Mesenchymal stem cell (in vitro differentiated cells and primary cell): ENCODE measurements around the gene SELENOF.

Experiments used
- DNase-seq: peaks from one replicate; pipeline ENCODE4 v3.0.0-alpha.2; 2013
- H2AFZ ChIP-seq: one replicate; pipeline ENCODE4 v1.6.1; 2013; ENCODE audit warnings: low read depth, mild to moderate bottlenecking, control low read depth, inconsistent platforms, low read length, moderate library complexity
- H2AK5ac ChIP-seq: 2 replicates; pipeline ENCODE4 v1.6.1; 2013; ENCODE audit warnings: low read length, moderate library complexity, mild to moderate bottlenecking, inconsistent platforms; ENCODE audit not compliant: severe bottlenecking
- H2BK120ac ChIP-seq: one replicate; pipeline ENCODE4 v1.6.1; 2013; ENCODE audit warnings: low read depth, mild to moderate bottlenecking, inconsistent platforms, low read length, moderate library complexity
- H2BK12ac ChIP-seq, 2 experiments: one replicate each; pipeline ENCODE4 v1.6.1; 2013; ENCODE audit warnings: inconsistent platforms in 2 of 2, low read length in 2 of 2, mild to moderate bottlenecking in 2 of 2, moderate library complexity in 2 of 2, control low read depth in 1 of 2
- H2BK15ac ChIP-seq: one replicate; pipeline ENCODE4 v1.6.1; 2013; ENCODE audit warnings: mild to moderate bottlenecking, low read depth, inconsistent platforms; ENCODE audit not compliant: poor library complexity, severe bottlenecking
- H2BK5ac ChIP-seq: 2 replicates; pipeline ENCODE4 v1.6.1; 2013; ENCODE audit warnings: low read depth, mild to moderate bottlenecking, low read length, control low read depth, inconsistent platforms; ENCODE audit not compliant: poor library complexity, severe bottlenecking
- H3K14ac ChIP-seq, 2 experiments: one replicate each; pipeline ENCODE4 v1.6.1; 2013; ENCODE audit warnings: inconsistent platforms in 2 of 2, low read length in 2 of 2, control low read depth in 1 of 2, mild to moderate bottlenecking in 1 of 2, moderate library complexity in 1 of 2
- H3K18ac ChIP-seq, 2 experiments: one replicate each; pipeline ENCODE4 v1.6.1; 2013; ENCODE audit warnings: inconsistent platforms in 2 of 2, low read length in 2 of 2, control low read depth in 1 of 2, low read depth in 1 of 2, mild to moderate bottlenecking in 1 of 2
- H3K23ac ChIP-seq, 2 experiments: one replicate each; pipeline ENCODE4 v1.6.1; 2013; ENCODE audit warnings: inconsistent platforms in 2 of 2, low read length in 2 of 2, mild to moderate bottlenecking in 2 of 2, moderate library complexity in 2 of 2, control low read depth in 1 of 2
- H3K27ac ChIP-seq: 2 replicates; pipeline ENCODE4 v1.5.1; 2013; ENCODE audit warnings: mild to moderate bottlenecking, moderate library complexity, low read length, control low read depth, inconsistent platforms; ENCODE audit not compliant: poor library complexity, severe bottlenecking
- H3K27me3 ChIP-seq, 2 experiments: 2 replicates each; pipeline versions ENCODE4 v1.6.1 to v1.7.0; 2013; ENCODE audit warnings: low read length in 2 of 2, mild to moderate bottlenecking in 2 of 2, moderate library complexity in 2 of 2, control low read depth in 1 of 2, inconsistent platforms in 1 of 2; ENCODE audit not compliant: control insufficient read depth in 1 of 2, insufficient read depth in 1 of 2
- H3K36me3 ChIP-seq, 2 experiments: 2 replicates each; pipeline versions ENCODE4 v1.6.1 to v1.7.0; 2013; ENCODE audit warnings: low read length in 2 of 2, control low read depth in 1 of 2, inconsistent platforms in 1 of 2, low read depth in 1 of 2, mild to moderate bottlenecking in 1 of 2; ENCODE audit not compliant: insufficient read depth in 2 of 2, control insufficient read depth in 1 of 2
- H3K4ac ChIP-seq, 2 experiments: one replicate each; pipeline ENCODE4 v1.6.1; 2013; ENCODE audit warnings: inconsistent platforms in 2 of 2, low read length in 2 of 2, mild to moderate bottlenecking in 2 of 2, moderate library complexity in 2 of 2, control low read depth in 1 of 2, low read depth in 1 of 2
- H3K4me1 ChIP-seq: 2 replicates; pipeline ENCODE4 v1.6.1; 2013; ENCODE audit warnings: low read depth, low read length, control low read depth; ENCODE audit not compliant: control insufficient read depth, insufficient read depth
- H3K4me2 ChIP-seq: 2 replicates; pipeline ENCODE4 v1.6.1; 2013; ENCODE audit warnings: low read length, mild to moderate bottlenecking, inconsistent platforms; ENCODE audit not compliant: poor library complexity, severe bottlenecking
- H3K4me3 ChIP-seq, 2 experiments: 2 replicates each; pipeline versions ENCODE4 v1.5.1 to v1.7.0; 2013; ENCODE audit warnings: low read length in 2 of 2, mild to moderate bottlenecking in 2 of 2, control low read depth in 1 of 2, low read depth in 1 of 2; ENCODE audit not compliant: insufficient read depth in 1 of 2
- H3K79me1 ChIP-seq: replicated peaks from 2 replicates; pipeline ENCODE4 v1.6.1; 2013; ENCODE audit warnings: mild to moderate bottlenecking, control low read depth, low read length, inconsistent platforms; ENCODE audit not compliant: poor library complexity, severe bottlenecking
- H3K9ac ChIP-seq: 2 replicates; pipeline ENCODE4 v1.7.0; 2013; ENCODE audit warnings: mild to moderate bottlenecking, low read length, moderate library complexity
- H3K9me3 ChIP-seq: 2 replicates; pipeline ENCODE4 v1.7.0; 2013; ENCODE audit warnings: mild to moderate bottlenecking, low read length; ENCODE audit not compliant: control insufficient read depth
- H4K8ac ChIP-seq: one replicate; pipeline ENCODE4 v1.6.1; 2013; ENCODE audit warnings: inconsistent platforms, mild to moderate bottlenecking, low read length, moderate library complexity
- H4K91ac ChIP-seq: one replicate; pipeline ENCODE4 v1.6.1; 2013; ENCODE audit warnings: mild to moderate bottlenecking, low read length, inconsistent platforms
- WGBS: methylation state at CpG from one replicate; pipeline ENCODE4 v1.1.7; 2013; ENCODE audit warnings: mixed read lengths; 5-methylcytosine and 5-hydroxymethylcytosine counted together

Gene SELENOF

GRCh38 chr1:86887479-86888162, 26.3 kb downstream of the SELENOF start:
- Histone ChIP-seq H2BK5ac (no peak overlapping the region), H4K91ac (no peak overlapping the region), H3K23ac (no peak overlapping the region), H3K9ac (no peak overlapping the region), H3K4ac (no peak overlapping the region), H3K27ac (no peak overlapping the region), H3K27me3 (no peaks in the 10 kb centered on the region), H3K9me3 (no peaks in the 10 kb centered on the region), H2BK12ac (no peak overlapping the region), H3K18ac (no peak overlapping the region), H3K79me1 (peaks cover 11% of the 10 kb centered on the region), H3K4me1 (no peaks in the 10 kb centered on the region), H3K14ac (no peak overlapping the region), H3K4me2 (no peak overlapping the region), H2BK120ac (no peak overlapping the region), H2AFZ (no peak overlapping the region), H3K36me3 (peaks cover 3 to 39% of the 10 kb centered on the region in 2 experiments), H3K4me3 (no peak overlapping the region), H4K8ac (no peak overlapping the region), H2AK5ac (no peak overlapping the region), H2BK15ac (no peak overlapping the region)
- WGBS, result 100% methylated on average over 4 of the region's 5 CpGs
- DNase-seq, result no peak

- Histone ChIP-seq H2BK5ac (no peak overlapping the region), H4K8ac (no peak overlapping the region), H3K27me3 (no peaks in the 10 kb centered on the region), H3K9ac (no peak overlapping the region), H3K4me2 (no peak overlapping the region), H3K18ac (no peak overlapping the region), H2AK5ac (no peak overlapping the region), H3K4me1 (no peaks in the 10 kb centered on the region), H2BK120ac (no peak overlapping the region), H2BK15ac (no peak overlapping the region), H3K9me3 (no peaks in the 10 kb centered on the region), H4K91ac (no peak overlapping the region), H3K36me3 (peaks cover 6 to 59% of the 10 kb centered on the region in 2 experiments), H3K14ac (no peak overlapping the region), H3K4ac (no peak overlapping the region), H3K27ac (no peak overlapping the region), H3K79me1 (peaks cover 7% of the 10 kb centered on the region), H2BK12ac (no peak overlapping the region), H3K23ac (no peak overlapping the region), H2AFZ (no peak overlapping the region), H3K4me3 (no peak overlapping the region)
- DNase-seq, result no peak
- 100% methylated on average over 1 of the region's 1 CpG for WGBS
Measured at GRCh38 chr1:86875722-86876121, 38.2 kb downstream of the SELENOF start.

GRCh38 chr1:86872086-86872485, 41.8 kb downstream of the SELENOF start:
- Histone ChIP-seq H3K9ac (no peak overlapping the region), H3K27ac (no peak overlapping the region), H3K9me3 (no peaks in the 10 kb centered on the region), H2BK15ac (no peak overlapping the region), H3K14ac (no peak overlapping the region), H3K27me3 (no peaks in the 10 kb centered on the region), H3K4me3 (no peak overlapping the region), H3K36me3 (peaks cover 6 to 29% of the 10 kb centered on the region in 2 experiments), H3K18ac (no peak overlapping the region), H4K91ac (no peak overlapping the region), H3K4me2 (no peak overlapping the region), H2AK5ac (no peak overlapping the region), H2BK5ac (no peak overlapping the region), H3K79me1 (peaks cover 4% of the 10 kb centered on the region), H2BK12ac (no peak overlapping the region), H2BK120ac (no peak overlapping the region), H3K23ac (no peak overlapping the region), H3K4me1 (no peaks in the 10 kb centered on the region), H3K4ac (no peak overlapping the region), H4K8ac (no peak overlapping the region), H2AFZ (no peak overlapping the region)
- 98% methylated on average over 6 of the region's 8 CpGs for WGBS
- peak; percentile 9 for DNase-seq

DNA sequence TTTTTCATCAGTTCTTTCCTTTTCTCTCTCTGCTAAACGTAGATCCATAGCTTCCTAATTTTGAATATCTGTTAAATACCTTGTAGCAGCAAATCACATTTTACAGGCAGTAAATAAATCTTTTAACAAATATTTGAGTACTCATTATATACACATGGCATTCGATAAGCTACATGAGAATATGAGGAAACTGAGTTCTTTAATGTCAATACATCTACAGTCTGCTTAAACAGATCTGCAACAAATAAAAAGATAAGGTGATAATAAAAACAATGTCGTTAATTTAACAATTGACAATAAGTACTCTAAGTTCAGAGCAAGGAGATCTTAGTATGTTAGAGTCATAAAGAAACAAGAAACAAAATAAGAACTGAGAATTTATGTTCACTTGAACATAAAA, 42.9 kb downstream of the SELENOF start:
- Histone ChIP-seq H2BK12ac (no peak overlapping the region), H3K23ac (no peak overlapping the region), H3K27me3 (no peaks in the 10 kb centered on the region), H2AFZ (no peak overlapping the region), H3K36me3 (peaks cover 6 to 18% of the 10 kb centered on the region in 2 experiments), H3K79me1 (peaks cover 4% of the 10 kb centered on the region), H3K4ac (no peak overlapping the region), H4K8ac (no peak overlapping the region), H2BK120ac (no peak overlapping the region), H2BK15ac (no peak overlapping the region), H3K9ac (no peak overlapping the region), H3K14ac (no peak overlapping the region), H3K27ac (no peak overlapping the region), H2AK5ac (no peak overlapping the region), H3K4me2 (no peak overlapping the region), H3K4me1 (no peaks in the 10 kb centered on the region), H4K91ac (no peak overlapping the region), H3K4me3 (no peak overlapping the region), H3K9me3 (no peaks in the 10 kb centered on the region), H2BK5ac (no peak overlapping the region), H3K18ac (no peak overlapping the region)
- no peak for DNase-seq
- no CpG with 5 or more reads among the region's 3 CpGs for WGBS
